Skeletal muscle cell (primary cell): ENCODE data around the gene MAD2L2.
A peak's percentile ranks its signal among the peaks of the same experiment; 100 is the strongest.

Source experiments
- DNase-seq: peaks from one replicate; pipeline ENCODE4 v3.0.0-alpha.2; 2010; ENCODE audit warnings: low read depth
- H3K4me3 ChIP-seq: 2 replicates; pipeline ENCODE4 v1.5.1; 2011; ENCODE audit warnings: low read depth, mild to moderate bottlenecking, control low read depth, low read length, moderate library complexity

Gene MAD2L2

DNA sequence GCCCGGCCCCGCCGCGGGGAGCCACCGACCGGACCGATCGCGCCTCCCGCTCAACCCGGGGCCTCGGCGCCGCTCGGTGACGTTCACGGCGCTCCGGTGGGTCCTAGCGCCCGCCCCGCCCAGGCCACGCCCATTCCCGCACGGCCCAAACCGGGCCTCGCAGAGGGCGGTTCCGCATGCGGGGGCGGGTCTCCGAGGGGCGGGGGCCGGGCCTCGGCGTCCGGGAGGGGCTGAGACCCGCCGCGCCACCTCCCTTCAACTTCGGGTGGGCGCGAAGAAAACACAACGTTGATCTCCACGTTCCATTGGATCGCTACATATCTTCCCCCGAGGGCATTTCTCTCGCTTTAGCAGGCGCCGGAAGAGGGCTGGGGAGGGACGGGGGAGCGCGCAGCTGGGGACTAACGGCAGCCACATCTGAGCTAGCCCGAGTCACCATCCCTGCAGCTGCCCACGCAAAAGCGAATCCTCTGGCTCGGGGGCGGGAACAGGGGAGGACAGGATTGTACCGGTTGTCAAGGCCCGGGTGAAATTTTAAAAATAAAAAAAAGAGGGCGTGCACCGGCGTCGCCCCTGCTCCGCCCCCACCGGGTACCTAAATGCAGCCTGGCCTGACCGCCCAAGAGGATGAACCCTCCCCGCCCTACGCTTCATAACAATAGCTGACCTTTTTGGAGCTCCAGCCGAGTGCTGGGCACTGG is at the start of gene MAD2L2:
Gene MAD2L2, minus strand, starts transcription at position 78 of the 701 bp plus-strand sequence. CDS start 547 bp downstream, outside the sequence.
- DNase-seq: peak; percentile 30
- H3K4me3 ChIP-seq: peak within 1 kb of the TSS; percentile 67

DNA sequence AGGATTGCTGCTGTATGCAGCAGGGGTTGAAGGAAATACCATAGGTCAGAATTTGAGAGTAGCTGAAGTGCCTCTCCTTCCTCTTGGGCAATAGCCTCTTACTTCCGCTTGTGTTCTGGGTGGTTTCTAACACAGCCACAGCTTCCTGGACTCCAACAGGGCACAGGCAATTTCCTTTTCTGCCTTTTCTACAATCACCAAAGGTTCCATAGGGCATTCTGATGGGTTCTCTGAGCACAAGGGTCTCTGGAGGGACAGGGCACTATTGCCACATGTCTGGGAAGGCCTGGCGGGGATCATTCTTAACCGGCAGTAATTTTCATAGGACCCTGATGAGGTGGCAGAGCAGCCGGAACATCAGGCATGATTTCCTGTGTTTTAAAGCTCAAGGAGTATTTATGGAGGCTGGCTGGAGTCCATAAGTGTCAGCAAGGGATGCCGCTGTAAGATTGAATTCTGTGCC is 49.5 kb upstream of the MAD2L2 start:
- H3K4me3 ChIP-seq: no peak overlapping the region

DNA sequence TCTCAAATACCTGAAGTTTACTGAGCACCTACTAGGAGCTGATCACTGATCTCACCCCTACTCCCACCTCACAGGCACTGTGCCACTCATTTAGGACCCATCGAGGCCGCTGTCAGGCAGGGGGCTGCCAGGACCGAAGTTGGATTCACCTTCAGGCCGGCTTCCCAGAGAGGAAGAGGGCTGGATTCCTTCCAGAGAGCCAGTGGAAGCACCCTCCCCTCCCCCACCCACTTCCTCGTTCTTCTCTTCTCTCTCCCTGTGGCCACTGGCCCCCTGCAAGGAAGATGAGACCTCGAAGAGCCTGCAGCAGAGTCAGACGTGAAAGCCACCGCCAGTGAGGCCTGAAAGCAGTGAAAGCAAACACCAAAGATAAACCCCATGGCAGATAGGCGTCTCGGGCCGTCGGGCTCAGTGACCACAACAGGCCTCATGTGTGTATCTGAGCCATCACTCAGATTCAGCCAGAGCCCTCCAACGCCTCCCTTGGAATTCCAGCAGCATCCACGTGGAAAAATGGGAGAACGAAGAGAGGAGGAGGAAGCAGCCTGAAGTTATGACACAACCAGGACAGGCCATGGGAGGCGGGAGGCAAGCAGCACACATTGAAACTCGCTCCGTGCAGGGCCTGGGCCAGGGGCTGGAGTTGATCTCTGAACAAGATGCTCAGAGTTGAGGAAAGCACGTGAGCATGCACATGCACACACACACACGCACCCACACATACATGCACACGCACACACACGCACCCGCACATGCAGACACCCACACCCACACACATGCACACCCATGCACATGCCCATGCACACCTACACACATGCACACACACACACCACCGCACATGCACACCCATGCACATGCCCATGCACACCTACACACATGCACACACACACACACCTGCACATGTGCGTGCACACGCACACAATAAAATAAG is 48.8 kb upstream of the MAD2L2 start:
- DNase-seq: no peak
- H3K4me3 ChIP-seq: no peak overlapping the region

More for the DNA sequence above, 49.5 kb upstream of the MAD2L2 start:
- DNase-seq: no peak

DNA sequence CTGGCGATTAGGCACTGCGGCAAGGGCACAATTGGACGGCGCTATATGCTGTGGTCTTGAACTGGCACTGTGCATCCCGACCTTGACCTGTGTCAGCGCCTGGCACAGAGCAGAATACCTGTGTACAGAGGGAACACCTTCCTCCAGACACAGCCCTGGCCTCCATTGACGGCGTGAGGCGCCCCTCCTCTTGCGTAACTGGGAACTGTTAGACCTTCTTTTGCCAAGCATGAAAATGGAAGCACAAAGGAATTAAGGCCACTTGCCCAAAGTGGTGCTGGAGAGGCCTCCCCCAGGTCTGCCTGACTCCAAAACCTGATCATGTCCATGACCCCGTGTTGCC is 48.2 kb upstream of the MAD2L2 start:
- no peak for DNase-seq
- H3K4me3 ChIP-seq: no peak overlapping the region

DNA sequence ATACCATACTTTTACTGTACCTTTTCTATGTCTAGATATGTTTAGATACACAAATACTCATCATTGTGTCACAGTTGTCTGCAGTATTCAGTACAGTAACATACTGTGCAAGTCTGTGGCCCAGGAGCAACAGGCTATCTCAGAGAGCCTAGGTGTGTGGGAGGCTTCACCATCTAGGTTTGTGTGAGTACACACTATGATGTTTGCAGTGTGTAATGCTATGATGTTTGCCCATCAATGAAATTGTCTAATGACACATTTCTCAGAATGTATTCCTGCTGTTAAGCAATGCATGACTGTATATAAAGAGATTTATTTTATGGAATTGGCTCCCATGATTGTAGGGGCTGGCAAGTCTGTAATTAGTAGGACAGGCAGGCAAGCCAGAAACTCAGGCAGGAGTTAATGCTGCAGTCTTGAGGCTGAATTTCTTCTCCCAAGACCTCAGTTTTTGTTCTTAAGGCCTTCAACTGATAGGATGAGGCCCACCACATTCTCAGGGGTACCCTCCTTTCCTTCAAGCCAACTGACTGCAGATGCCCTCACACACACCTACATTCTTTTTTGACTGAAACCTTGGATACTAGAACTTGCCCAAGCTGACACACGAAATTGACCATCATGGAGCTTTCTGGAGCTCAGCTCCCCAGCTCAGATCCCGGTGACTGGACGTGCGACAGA is 47.3 kb upstream of the MAD2L2 start:
- no peak for DNase-seq
- no peak overlapping the region for H3K4me3 ChIP-seq

DNA sequence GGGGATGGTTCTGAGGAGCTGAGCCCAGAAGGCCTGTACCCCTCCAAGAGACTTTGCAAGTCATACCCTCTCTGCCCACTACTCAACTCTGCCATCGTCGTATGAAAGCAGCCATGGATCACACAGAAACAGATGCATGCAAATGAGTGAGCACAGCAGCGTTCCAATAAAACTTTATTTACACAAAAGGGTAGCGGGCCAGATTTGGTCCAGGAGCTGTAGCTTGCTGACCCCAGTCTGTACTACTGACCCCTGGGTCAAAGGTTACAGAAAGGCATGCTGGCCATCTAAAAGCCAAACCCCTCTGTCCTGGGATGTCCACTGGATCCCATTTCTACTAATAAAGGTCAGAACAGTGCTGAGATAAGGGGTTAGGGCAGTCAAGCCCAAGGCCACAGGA is 46.2 kb upstream of the MAD2L2 start:
- H3K4me3 ChIP-seq: no peak overlapping the region
- no peak for DNase-seq

DNA sequence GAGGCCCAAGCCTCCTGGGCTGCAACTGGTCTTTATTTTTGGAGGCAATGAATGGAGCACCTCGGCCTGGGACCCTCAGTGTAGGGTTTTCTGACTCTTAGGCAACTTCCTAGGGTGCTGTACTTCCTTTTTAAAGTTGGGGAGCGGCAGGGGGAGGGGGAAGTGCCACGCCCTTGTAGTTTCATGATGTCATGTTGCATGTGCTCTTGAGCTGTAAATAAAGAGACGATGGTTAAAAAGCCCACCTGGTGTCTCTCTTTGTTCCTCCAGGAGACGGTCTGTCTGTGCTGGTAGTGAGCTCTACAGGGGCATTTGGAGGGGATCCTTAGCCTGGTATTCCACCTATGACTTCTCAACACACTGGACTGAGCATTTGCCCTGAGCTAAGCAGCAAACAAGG is 44.7 kb upstream of the MAD2L2 start:
- no peak overlapping the region for H3K4me3 ChIP-seq
- no peak for DNase-seq

DNA sequence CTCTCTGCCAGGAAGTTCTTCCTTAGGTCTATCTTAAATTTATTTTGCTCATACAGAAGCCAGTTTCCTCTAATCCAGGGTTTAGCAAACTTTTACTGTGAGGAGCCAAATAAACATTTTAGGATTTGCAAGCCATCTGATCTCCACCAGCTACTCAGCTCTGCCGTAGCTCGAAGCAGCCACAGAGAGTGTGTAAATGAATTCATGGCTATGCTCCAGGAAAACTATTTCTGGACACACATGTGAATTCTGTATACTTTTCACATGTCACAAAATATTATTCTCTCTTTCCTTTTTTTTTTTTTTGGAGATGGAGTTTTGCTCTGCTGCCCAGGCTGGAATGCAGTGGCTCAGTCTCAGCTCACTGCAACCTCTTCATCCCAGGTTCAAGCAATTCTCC is 41.6 kb upstream of the MAD2L2 start:
- DNase-seq: no peak
- H3K4me3 ChIP-seq: no peak overlapping the region

DNA sequence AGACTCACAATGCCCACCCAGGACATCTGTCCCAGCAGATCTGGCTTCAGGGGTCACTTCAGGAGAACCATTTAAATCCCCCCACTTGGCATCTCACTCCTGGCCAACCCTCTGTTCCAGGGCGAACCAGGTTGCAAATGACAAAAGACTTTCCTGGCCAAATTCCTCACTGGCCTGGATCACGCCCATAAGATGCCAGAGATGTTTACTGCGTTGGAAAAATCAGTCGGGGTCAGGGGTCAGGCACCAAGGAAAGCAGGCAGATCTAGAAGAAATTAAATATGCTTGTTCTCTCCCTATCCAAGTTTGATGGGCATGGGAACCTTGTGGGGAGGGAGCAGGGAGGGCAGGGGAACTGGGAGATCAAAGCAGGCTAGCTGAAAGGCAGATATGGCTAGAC is 40.4 kb upstream of the MAD2L2 start:
- H3K4me3 ChIP-seq: no peak overlapping the region
- no peak for DNase-seq

DNA sequence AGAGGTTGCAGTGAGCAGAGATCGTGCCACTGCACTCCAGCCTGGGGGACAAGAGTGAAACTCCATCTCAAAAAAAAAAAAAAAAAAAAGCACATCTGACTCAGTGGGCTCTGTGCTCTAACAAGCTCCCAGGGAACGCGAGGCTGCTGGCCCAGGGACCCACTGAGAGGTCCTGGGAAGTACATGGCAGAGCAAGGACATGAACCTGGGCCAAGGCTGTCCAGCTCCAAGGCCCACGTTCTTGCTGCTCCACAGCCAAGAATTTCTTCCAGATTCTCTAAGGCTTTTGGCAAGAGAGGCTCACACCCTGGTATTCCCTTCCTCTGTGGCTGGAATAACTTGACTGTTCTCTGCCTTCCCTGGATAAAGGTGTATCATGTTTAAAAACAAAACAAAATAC is 39.6 kb upstream of the MAD2L2 start:
- no peak overlapping the region for H3K4me3 ChIP-seq
- no peak for DNase-seq

DNA sequence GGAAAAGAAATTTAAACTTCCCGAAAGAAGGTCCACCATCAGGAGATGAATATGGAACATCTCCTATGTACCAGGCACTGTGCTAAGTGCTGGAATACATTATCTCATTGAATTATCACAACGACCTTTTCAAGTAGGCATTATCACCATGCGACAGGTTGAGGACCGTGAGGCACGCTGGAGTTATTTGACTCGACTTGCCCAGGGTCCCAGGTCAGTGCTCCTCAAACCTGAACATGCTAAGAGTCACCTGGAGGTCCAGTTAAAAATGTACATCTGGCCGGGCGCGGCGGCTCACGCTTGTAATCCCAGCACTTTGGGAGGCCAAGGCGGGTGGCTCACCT is 39.1 kb upstream of the MAD2L2 start:
- H3K4me3 ChIP-seq: no peak overlapping the region
- no peak for DNase-seq

DNA sequence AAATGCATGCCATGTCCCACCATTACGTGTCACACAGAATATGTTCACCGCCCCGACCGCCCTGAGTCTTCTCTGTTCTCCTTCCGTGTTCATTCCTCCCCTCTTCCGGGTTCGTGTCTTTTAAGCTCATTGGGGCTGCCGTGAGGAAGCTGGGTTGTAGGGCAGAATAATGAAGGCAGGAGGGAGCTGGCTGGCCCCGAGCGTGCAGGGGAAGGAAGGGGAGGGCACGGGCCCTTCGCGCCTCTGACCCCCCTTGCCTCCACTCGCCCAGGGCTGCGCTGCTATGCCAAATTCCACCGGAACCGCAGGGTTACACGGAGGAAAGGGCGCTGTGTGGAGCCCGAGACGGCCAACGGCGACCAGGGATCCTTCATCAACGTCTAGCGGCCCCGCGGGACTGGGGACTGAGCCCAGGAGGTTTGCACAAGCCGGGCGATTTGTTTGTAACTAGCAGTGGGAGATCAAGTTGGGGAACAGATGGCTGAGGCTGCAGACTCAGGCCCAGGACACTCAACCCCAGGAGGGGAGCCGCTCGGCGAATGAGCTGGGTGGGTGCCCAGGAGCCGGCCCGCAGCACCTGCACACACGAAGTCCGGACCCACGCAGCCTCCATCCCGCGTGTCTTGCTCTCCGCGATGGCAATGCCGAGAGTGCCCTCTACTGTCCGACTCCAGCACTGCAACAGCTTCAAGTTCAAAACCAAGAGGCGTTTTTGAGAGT is 38.5 kb upstream of the MAD2L2 start:
- H3K4me3 ChIP-seq: peak overlapping the region; percentile 24
- no peak for DNase-seq

DNA sequence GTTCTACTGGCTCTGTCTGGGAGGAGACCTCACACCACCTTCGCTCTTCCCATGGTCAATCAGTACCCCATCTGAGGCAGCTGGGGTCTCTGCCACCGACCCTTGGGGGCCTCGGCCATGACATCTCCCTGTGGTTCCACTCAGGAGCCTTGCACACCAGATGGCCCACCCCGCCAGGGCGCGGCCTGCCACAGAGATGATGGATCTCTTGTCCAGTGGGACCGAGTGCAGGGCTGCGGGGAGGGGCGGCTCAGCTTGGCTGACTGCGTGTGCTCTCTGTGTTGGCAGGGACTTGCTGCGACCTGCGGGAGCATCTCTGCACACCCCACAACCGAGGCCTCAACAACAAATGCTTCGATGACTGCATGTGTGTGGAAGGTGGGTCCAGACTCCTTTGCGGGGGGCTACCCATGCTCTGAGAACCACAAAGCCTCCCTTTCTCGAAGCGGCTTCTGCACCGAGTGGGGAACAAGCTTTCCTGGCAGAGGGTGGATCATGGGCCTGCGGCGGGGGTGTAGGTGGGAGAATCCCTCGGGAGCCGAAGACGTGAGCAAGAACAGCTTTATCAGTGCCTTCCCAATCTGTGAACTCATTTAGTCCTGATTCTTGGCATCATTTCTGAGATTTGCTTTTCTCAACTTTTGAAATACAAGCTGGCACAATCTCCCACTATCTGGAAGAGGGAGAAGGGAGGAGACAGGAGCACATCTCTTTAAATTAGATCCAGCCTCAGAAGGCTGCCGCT is 34.1 kb upstream of the MAD2L2 start:
- H3K4me3 ChIP-seq: no peak overlapping the region
- DNase-seq: no peak

DNA sequence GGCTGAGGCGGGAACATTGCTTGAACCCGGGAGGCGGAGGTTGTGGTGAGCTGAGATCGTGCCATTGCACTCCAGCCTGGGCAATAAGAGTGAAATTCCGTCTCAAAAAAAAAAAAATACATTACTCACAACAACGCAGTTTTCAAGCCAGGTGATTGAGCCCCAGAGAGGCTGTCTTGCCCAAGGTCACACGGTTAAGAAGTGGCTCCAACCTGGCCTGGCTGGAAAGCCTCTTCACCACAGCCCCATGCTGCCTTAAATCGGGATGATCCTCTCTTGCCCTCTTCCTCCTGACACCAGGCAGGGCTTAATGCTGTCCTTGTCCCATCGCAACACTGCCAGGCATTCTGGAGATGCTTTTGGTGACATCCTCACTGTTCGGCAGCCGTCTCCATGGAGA is 32.1 kb upstream of the MAD2L2 start:
- DNase-seq: no peak

DNA sequence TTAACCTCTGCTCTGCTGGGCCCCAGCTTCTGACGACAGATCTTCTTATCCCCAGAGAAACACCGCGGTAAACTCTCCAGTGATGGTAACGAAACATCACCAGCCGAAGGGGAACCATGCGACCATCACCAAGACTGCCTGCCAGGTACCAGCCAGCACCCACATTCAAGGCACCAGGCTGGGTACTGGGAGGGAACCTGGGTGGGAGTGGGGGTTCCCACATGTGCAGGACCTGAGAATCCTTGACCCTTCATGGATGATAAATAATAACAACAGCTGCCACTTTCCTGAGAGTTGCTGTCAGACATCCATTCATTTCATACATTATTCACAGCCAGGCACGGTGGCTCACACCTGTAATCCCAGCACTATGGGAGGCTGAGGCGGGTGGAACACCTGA is 31.3 kb upstream of the MAD2L2 start:
- DNase-seq: no peak

More for the DNA sequence above, 32.1 kb upstream of the MAD2L2 start:
- no peak overlapping the region for H3K4me3 ChIP-seq

DNA sequence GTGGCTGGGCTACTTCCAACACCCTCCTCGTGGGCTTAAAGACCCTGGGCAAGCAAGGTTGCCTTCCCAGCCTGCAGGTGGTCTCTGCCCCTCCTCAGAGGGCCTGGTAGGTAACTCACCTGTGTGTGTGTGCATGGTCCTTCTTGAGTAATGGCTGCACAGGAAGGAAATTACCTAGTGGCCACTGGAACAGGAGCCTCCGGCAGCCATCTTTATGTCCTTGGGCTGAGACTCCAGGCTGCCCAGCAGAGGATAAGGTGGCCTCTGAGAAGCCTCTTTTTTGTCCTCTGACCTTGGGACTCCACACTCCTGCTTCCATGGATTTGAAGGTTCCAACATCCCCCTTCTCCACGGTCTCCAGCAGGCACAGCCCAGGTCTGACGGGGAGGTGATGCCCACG is 30.5 kb upstream of the MAD2L2 start:
- no peak for DNase-seq
- H3K4me3 ChIP-seq: no peak overlapping the region

More for the DNA sequence above, 31.3 kb upstream of the MAD2L2 start:
- H3K4me3 ChIP-seq: no peak overlapping the region

DNA sequence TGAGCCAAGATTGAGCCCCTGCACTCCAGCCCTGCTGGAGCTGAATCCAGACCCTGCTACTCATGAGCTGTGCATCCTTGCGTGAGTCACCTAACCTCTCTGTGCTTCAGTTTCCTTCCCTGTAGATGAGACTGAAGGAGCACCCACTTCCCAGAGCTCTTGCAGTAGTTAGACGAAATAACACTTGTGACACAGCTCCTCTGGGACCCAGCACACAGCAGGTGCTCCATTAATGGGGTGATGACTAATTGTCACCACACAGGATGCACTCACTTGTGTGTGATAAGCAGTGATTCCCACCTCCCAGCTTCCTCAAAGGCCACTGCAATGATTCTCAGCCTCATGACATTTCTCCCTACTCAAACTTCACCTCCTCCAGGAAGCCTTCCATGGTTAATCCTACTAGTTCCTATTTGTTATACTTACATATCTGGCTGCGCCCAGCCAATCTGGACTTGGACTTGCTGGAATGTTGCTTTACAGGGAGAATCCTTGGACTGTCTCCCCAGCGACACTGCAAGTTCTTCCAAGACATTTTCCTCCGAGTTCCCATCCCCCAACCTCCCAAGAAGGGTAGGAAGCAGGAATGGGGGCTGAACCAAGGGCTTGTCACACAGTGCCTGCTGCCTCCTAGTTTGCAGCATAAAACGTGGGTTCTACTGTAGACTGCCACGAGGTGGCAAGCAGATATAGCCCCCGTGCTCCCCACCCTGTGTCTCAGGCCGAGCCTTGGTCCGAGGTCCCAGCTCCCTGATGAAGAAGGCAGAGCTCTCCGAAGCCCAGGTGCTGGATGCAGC is 27.8 kb upstream of the MAD2L2 start:
- no peak for DNase-seq
- no peak overlapping the region for H3K4me3 ChIP-seq

DNA sequence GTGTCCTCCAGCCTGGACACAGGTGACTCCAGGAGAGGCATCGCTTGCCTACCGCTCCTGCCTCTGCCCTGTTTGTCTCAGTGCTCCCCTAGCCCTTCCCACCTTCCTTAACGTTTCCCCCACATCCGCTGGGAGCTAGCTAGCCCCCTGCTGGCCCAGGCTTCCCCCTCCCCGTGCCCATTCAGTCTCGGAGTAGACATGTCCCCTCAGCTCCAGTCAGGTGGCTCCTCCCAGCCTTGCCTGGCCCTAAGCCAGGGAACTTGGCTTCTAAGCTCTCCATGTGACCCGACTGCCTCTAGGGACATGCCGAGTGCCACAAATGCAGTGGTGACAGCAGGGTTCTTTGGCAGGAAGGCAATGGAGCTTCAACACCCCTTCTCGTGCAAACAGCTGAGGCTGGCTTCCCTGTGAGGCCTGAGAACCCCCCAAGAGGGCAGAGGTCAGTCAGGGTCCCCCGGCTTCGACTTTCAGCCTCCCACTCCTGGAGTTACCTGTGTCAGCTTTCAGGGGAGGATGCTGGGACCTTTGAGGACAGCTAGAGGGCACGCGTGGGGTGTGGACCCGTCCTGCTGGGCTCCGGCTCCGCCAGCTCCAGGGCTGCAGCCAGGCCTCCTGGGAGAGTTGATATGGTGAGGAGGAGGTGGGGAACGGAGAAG is 26.8 kb upstream of the MAD2L2 start:
- no peak for DNase-seq
- no peak overlapping the region for H3K4me3 ChIP-seq
